Karpas-422 (cell line): ENCODE measurements around the gene DHRS13. TPM values are rescaled to one million over a fixed set of nuclear protein-coding genes. Genes with fewer than 3 reads are reported as not detected.

Experiments
- DNase-seq: peaks from one replicate; pipeline ENCODE4 v3.0.0-alpha.2; 2015
- H2AFZ ChIP-seq: fragments of 200-600 bp; sonication (generic); 2 replicates; pipeline ENCODE4 v1.6.1; 2014; ENCODE audit warnings: antibody characterized with exemption, low read length, mixed read lengths
- H3K27ac ChIP-seq: fragments of 200-600 bp; sonication (generic); 2 replicates; pipeline ENCODE4 v1.5.1; 2014; ENCODE audit warnings: mild to moderate bottlenecking, low read length, moderate library complexity
- H3K27me3 ChIP-seq: fragments of 200-600 bp; sonication (generic); 2 replicates; pipeline ENCODE4 v1.6.1; 2014; ENCODE audit warnings: low read length, mixed read lengths
- H3K36me3 ChIP-seq: fragments of 200-600 bp; sonication (generic); 2 replicates; pipeline ENCODE4 v1.6.1; 2014; ENCODE audit warnings: low read length, mixed read lengths; ENCODE audit not compliant: insufficient read depth
- H3K4me1 ChIP-seq: fragments of 200-600 bp; sonication (generic); 2 replicates; pipeline ENCODE4 v1.6.1; 2014; ENCODE audit warnings: mild to moderate bottlenecking, low read length, mixed read lengths
- H3K4me2 ChIP-seq: fragments of 200-600 bp; sonication (generic); 2 replicates; pipeline ENCODE4 v1.6.1; 2014; ENCODE audit warnings: low read length, low read depth, mild to moderate bottlenecking; ENCODE audit not compliant: poor library complexity, severe bottlenecking
- H3K4me3 ChIP-seq: fragments of 200-600 bp; sonication (generic); 2 replicates; pipeline ENCODE4 v1.5.1; 2014; ENCODE audit warnings: mild to moderate bottlenecking, antibody characterized with exemption, low read length, mixed read lengths
- H3K79me2 ChIP-seq: fragments of 200-600 bp; sonication (generic); 2 replicates; pipeline ENCODE4 v1.6.1; 2014; ENCODE audit warnings: mild to moderate bottlenecking, low read length, mixed read lengths
- H3K9ac ChIP-seq: fragments of 200-600 bp; sonication (generic); 2 replicates; pipeline ENCODE4 v1.6.0; 2014; ENCODE audit warnings: low read length
- H3K9me2 ChIP-seq: fragments of 200-600 bp; sonication (generic), shearing (Covaris generic); replicated peaks from 2 replicates; pipeline ENCODE4 v1.6.0; 2014; ENCODE audit warnings: mild to moderate bottlenecking, low read length, moderate library complexity; ENCODE audit not compliant: insufficient read depth
- H3K9me3 ChIP-seq: fragments of 300-700, 200-600 bp; sonication (generic); 2 replicates; pipeline ENCODE4 v1.6.1; 2014; ENCODE audit warnings: low read length, mixed read lengths
- H4K20me1 ChIP-seq: fragments of 200-600 bp; sonication (generic); 2 replicates; pipeline ENCODE4 v1.6.1; 2014; ENCODE audit warnings: mild to moderate bottlenecking, antibody characterized with exemption, low read length, low read depth; ENCODE audit not compliant: insufficient read depth
- total RNA-seq: library from RNA; depleted of rRNA; stranded (reverse); fragments of >200 nt; shearing (Covaris generic); gene quantifications from 2 replicates; pipeline ENCODE4 v1.2.3, GENCODE V29; 2014; ENCODE audit warnings: low replicate concordance

The DHRS13 gene
- total RNA-seq, 1 experiment from 2014 or later, result 12.9 TPM

DNA sequence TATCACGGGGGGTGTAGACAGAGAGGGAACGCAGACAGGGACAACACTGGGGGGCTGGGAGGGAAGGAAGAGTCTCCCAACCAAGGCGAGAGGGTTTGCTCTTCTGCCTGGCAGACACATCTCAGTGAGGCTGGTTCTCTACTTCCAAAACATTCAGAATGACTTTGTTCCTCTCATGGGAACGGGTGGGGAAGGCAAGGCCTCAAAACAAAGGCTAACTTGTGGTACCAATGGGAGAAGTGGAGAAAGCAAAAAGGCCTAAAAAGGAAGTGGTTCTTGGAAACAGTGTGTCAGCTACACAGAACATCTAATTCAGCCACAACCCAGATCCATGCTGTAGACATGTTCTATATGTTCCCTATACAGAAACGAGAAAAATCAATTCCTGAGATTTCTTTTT, 12.9 kb downstream of the DHRS13 start:
- Histone ChIP-seq H3K27ac (no peak overlapping the region), H3K9ac (no peak overlapping the region), H3K4me2 (no peak overlapping the region), H4K20me1 (no peaks in the 10 kb centered on the region), H3K79me2 (peaks cover 26% of the 10 kb centered on the region), H3K9me2 (no peaks in the 10 kb centered on the region), H2AFZ (no peak overlapping the region), H3K36me3 (0 out of 2 replicates have a peak, but pooled peaks cover 4% of the 10 kb centered on the region), H3K4me3 (no peak overlapping the region), H3K4me1 (peaks cover 70% of the 10 kb centered on the region), H3K9me3 (no peaks in the 10 kb centered on the region), H3K27me3 (no peaks in the 10 kb centered on the region)
- no peak for DNase-seq

DNA sequence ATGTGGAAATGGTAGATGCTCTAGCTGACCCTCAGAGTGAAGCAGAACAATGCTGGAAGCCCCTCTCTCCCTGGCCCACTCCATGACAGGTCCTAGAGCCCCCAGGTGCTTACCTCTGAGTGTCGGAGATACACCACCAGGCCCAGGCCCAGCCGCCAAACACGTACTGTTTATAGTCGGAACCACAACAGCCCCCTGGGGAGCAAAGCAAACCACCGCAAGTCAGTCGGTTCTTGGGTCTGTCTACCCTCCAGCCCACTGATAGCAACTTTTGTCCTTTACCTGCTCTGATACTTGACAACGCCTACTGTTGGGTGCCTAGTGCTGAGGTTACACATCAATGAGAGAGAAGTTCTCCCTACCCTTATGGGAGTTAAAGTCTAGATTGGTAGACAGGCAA, 14.0 kb downstream of the DHRS13 start:
- Histone ChIP-seq H3K9me3 (no peaks in the 10 kb centered on the region), H3K9ac (peak overlapping the region; percentile 33; the same call in 1 of the 2 replicates), H3K79me2 (peaks cover 24% of the 10 kb centered on the region), H3K27ac (peak overlapping the region; percentile 56), H3K27me3 (no peaks in the 10 kb centered on the region), H3K4me2 (peak overlapping the region; percentile 28), H3K4me1 (peaks cover 58% of the 10 kb centered on the region), H3K9me2 (no peaks in the 10 kb centered on the region), H4K20me1 (no peaks in the 10 kb centered on the region), H3K36me3 (0 out of 2 replicates have a peak, but pooled peaks cover 4% of the 10 kb centered on the region), H3K4me3 (no peak overlapping the region), H2AFZ (no peak overlapping the region)
- DNase-seq, result peak; percentile 62

DNA sequence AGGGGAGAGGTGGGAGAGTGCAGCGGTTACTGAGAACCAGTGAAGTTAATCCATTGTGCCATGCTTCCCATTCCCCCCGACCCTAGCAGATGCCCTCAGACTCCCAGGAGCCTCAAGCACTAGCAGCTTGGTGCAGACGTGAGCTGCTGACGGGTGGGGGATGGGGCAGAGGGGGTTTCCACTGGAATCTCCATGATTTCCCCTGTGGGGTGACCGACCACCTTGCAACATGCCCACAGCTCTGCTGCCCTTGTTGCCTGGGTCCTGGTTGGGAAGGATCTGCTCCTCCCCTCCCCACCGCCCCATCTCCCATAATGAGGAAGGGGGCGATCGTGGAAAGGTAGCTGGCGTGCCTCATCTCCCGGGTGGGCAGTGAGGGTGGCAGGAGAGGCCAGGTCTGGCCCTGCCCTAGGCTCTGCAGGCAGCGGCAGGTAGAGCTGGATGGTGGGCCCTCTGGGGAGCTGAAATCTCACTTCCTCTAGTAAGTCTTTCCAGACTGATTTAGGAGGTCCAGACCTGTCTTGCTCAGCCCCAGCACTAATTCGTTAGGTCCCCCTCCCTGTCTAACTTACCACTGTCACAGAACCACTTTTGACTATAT, 14.9 kb downstream of the DHRS13 start:
- peaks cover 50% of the 10 kb centered on the region for H3K4me1 ChIP-seq
- H3K9me3 ChIP-seq, result no peaks in the 10 kb centered on the region

DNA sequence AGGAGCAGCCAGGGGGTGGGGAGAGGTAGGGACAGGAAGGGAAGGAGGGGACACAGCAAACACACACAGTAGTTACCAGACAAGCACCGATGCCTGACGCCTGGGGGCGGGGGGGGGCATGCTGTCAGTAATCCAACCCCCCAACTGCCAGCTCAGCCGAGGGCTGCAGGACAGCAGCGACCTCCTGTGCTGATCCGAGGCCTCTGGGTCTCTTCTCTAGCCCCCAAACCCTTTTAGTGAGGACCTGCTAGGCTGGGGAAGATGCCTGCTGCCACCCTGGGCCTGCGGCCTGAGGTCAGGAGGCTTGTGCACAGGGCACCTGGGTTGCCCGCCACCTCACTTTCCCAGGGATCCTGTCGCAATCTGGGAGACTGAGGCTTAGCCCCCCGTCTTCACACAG, 16.9 kb downstream of the DHRS13 start:
- H4K20me1 ChIP-seq, result no peaks in the 10 kb centered on the region; the same call in 1 of the 2 replicates
- no peak overlapping the region for H3K4me3 ChIP-seq
- no peak overlapping the region for H3K4me2 ChIP-seq
- H3K9ac ChIP-seq, result no peak overlapping the region
- no peaks in the 10 kb centered on the region; the same call in 1 of the 2 replicates for H3K79me2 ChIP-seq
- no peaks in the 10 kb centered on the region for H3K9me3 ChIP-seq
- no peak overlapping the region for H2AFZ ChIP-seq
- no peaks in the 10 kb centered on the region for H3K9me2 ChIP-seq
- H3K27ac ChIP-seq, result no peak overlapping the region
- no peak for DNase-seq
- no peaks in the 10 kb centered on the region for H3K36me3 ChIP-seq
- H3K27me3 ChIP-seq, result no peaks in the 10 kb centered on the region
- peaks cover 30% of the 10 kb centered on the region for H3K4me1 ChIP-seq

More for the DNA sequence above, 14.9 kb downstream of the DHRS13 start:
- no peak overlapping the region for H3K4me3 ChIP-seq
- no peaks in the 10 kb centered on the region for H3K27me3 ChIP-seq
- peak; percentile 78 for DNase-seq
- H3K79me2 ChIP-seq, result peaks cover 18% of the 10 kb centered on the region
- H4K20me1 ChIP-seq, result no peaks in the 10 kb centered on the region
- H3K9me2 ChIP-seq, result no peaks in the 10 kb centered on the region
- H3K9ac ChIP-seq, result peak overlapping the region; percentile 33
- 0 out of 2 replicates have a peak, but pooled peaks cover 4% of the 10 kb centered on the region for H3K36me3 ChIP-seq
- peak overlapping the region; percentile 56 for H3K27ac ChIP-seq
- no peak overlapping the region for H2AFZ ChIP-seq
- peak overlapping the region; percentile 28 for H3K4me2 ChIP-seq

GRCh38 chr17:28885363-28885762, 17.5 kb downstream of the DHRS13 start:
- Histone ChIP-seq H3K27ac (no peak overlapping the region), H3K4me2 (no peak overlapping the region), H3K36me3 (0 out of 2 replicates have a peak, but pooled peaks cover under 1% of the 10 kb centered on the region), H3K9me3 (no peaks in the 10 kb centered on the region), H3K9ac (no peak overlapping the region), H2AFZ (no peak overlapping the region), H4K20me1 (no peaks in the 10 kb centered on the region; the same call in 1 of the 2 replicates), H3K27me3 (no peaks in the 10 kb centered on the region), H3K9me2 (no peaks in the 10 kb centered on the region), H3K4me3 (no peak overlapping the region), H3K79me2 (no peaks in the 10 kb centered on the region), H3K4me1 (peaks cover 25% of the 10 kb centered on the region)
- no peak for DNase-seq

DNA sequence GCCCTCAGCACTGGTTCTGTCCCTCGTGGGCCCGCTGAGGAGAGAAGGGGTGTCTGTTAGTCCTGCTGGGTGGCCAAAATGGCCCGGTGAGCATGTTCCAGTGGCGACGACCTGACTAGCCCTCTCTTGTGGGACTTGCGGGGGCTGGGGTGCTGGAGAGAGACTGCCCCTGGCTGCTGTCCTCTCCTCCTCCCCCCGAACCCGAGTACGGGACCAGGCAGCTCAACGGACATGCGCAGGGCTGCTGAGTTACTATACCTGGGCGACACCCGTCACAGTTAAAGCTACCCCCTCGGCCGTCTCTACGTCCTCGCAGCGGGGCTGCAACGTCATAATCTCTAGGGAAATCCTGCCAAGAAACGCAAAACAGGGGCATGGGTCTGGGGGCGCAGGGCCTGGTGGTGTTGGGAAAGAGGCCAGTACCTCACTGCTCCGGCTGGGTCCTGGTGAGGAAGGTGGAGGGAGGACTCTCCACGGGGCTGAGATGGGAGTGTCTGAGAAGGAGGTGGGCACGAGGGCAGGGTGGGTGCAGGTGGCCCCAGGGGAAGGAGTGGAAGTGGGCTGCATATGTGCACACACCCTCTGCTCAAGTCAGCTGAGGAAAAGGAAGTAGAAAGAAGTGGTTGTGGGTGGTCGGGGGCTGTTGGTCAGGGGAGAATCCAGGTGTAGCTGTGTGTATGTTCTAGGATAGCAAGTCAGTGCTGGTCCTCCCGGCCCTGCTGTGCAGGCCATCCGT, 18.7 kb downstream of the DHRS13 start:
- Histone ChIP-seq H4K20me1 (no peaks in the 10 kb centered on the region; the same call in 1 of the 2 replicates), H3K4me1 (peaks cover 14% of the 10 kb centered on the region), H3K9me2 (no peaks in the 10 kb centered on the region), H3K9ac (no peak overlapping the region), H3K79me2 (no peaks in the 10 kb centered on the region), H2AFZ (no peak overlapping the region), H3K9me3 (no peaks in the 10 kb centered on the region), H3K27me3 (no peaks in the 10 kb centered on the region), H3K36me3 (0 out of 2 replicates have a peak, but pooled peaks cover 4% of the 10 kb centered on the region), H3K4me2 (no peak overlapping the region), H3K4me3 (no peak overlapping the region), H3K27ac (no peak overlapping the region)
- no peak for DNase-seq

DNA sequence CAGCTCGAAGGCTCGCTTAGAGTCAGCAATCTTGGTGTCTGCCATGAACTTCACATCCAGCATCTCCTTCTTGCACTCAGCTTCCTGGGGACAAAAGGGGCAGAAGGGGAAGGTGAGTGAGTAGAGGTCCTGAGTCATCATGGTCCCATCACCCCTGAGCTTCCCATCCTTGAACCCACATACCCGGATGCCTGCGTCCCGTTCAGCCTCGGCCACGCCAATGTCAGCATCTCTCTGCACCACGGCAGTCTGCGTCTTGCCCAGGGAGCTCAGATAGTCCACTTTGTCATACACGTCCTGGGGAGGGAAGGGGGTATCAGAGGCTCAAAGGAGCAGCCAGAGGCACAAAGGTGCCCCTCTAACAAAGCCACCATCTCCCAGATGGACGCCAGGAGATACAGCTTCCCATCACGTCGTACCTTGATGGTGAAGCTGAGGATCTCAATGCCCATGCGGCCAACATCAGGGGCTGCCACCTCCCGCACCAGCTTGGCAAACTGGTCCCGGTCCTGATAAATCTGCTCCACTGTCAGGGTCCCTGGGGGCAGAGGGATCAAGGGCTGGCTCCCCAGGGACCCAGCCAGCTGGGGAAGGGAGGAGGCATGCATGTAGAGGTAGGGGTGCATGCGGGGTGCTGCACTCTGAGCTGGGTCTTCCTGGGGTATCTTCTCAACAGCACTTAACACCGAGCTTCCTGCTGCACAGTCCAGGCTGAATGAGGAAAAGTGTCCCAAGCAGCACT, 20.6 kb downstream of the DHRS13 start:
- H3K4me2 ChIP-seq, result no peak overlapping the region
- H3K27me3 ChIP-seq, result no peaks in the 10 kb centered on the region
- H3K9me2 ChIP-seq, result no peaks in the 10 kb centered on the region
- no peak overlapping the region for H3K9ac ChIP-seq
- no peak for DNase-seq
- no peaks in the 10 kb centered on the region for H3K9me3 ChIP-seq
- 0 out of 2 replicates have a peak, but pooled peaks cover 4% of the 10 kb centered on the region for H3K36me3 ChIP-seq
- H3K4me1 ChIP-seq, result no peaks in the 10 kb centered on the region
- no peak overlapping the region for H2AFZ ChIP-seq
- no peaks in the 10 kb centered on the region for H3K79me2 ChIP-seq
- H3K27ac ChIP-seq, result no peak overlapping the region
- no peaks in the 10 kb centered on the region; the same call in 1 of the 2 replicates for H4K20me1 ChIP-seq
- H3K4me3 ChIP-seq, result no peak overlapping the region
